ENCODE data around the gene R3HDM4. TPM values are rescaled to one million over a fixed set of nuclear protein-coding genes. Genes with fewer than 3 reads are reported as not detected.

The R3HDM4 gene
- total and polyA plus RNA-seq, 10 of the 15 experiments (the other 5 are each of a cell fraction or from before 2014, with no cell fraction given): 1.3 to 65.8 (median 27.7) TPM

GRCh38 chr19:876089-876488, 36.9 kb downstream of the R3HDM4 start (continued):
- TF ChIP-seq RELB (IDR thresholded peaks at IDR 0.05; ENCODE audit: low read depth): no peak
- no peak for TF ChIP-seq GABPA (IDR thresholded peaks at IDR 0.05; ENCODE audit: low read depth)
- no peak for TF ChIP-seq ESRRA (IDR thresholded peaks at IDR 0.05; ENCODE audit: low read length)
- no peak for TF ChIP-seq NR2C1 (IDR thresholded peaks at IDR 0.05)
- TF ChIP-seq BRCA1 (IDR thresholded peaks at IDR 0.05; ENCODE audit: low read depth, low read length): no peak
- TF ChIP-seq ELK1 (IDR thresholded peaks at IDR 0.05; ENCODE audit: low read depth, low read length): no peak
- no peak for TF ChIP-seq MYC (IDR thresholded peaks at IDR 0.05; ENCODE audit: insufficient read depth, insufficient read length, insufficient replicate concordance, low read length, severe bottlenecking)
- TF ChIP-seq MAX (IDR thresholded peaks at IDR 0.05; ENCODE audit: low read depth, low read length): no peak
- no peak for TF ChIP-seq E2F4 (IDR thresholded peaks at IDR 0.05; ENCODE audit: low read depth, low read length)

Measured in GM12878 (cell line).